SK-N-SH (cell line): ENCODE data around the gene CDK15. TPM values are rescaled to one million over a fixed set of nuclear protein-coding genes. Genes with fewer than 3 reads are reported as not detected.

Experiments
- CTCF ChIA-PET: fragments of 300-600, 350-600 bp; formaldehyde crosslinking; extraction: SDS; loops from one replicate; lab custom pipeline; 2021; lab: Yijun Ruan, JAX
- POLR2A ChIA-PET: fragments of 350-600 bp; sonication (Branson Sonifier 250); formaldehyde crosslinking; extraction: SDS; loops from one replicate; lab custom pipeline; 2020; ENCODE audit warnings: antibody characterized with exemption, inconsistent platforms; lab: Yijun Ruan, JAX
- DNase-seq: peaks from one replicate; pipeline ENCODE4 v3.0.0; 2012
- H2AFZ ChIP-seq: fragments of 200-600 bp; sonication (generic); 2 replicates; pipeline ENCODE4 v1.8.1; 2016; ENCODE audit warnings: antibody characterized with exemption, mild to moderate bottlenecking, low read depth
- H3F3A ChIP-seq: fragments of 200-600 bp; sonication (generic); replicated peaks from 2 replicates; pipeline ENCODE3; 2016; ENCODE audit warnings: antibody characterized with exemption, mild to moderate bottlenecking; ENCODE audit not compliant: insufficient read depth
- H3K27ac ChIP-seq, 2 experiments: fragments of 200-500 bp in 1 of 2; fragments of 200-600 bp in 1 of 2; sonication (Bioruptor generic) in 1 of 2; sonication (generic), shearing (Covaris generic) in 1 of 2; 2 replicates each; pipeline versions ENCODE4 v1.5.1 to v1.6.1; 2014 to 2016; ENCODE audit warnings: low read depth in 2 of 2, inconsistent platforms in 1 of 2, low read length in 1 of 2, mild to moderate bottlenecking in 1 of 2, mixed read lengths in 1 of 2
- H3K27me3 ChIP-seq: fragments of 200-600 bp; sonication (generic), shearing (Covaris generic); 2 replicates; pipeline ENCODE4 v1.6.1; 2016; ENCODE audit warnings: mixed run types; ENCODE audit not compliant: insufficient read depth
- H3K36me3 ChIP-seq, 2 experiments: fragments of 200-500 bp in 1 of 2; fragments of 200-600 bp in 1 of 2; sonication (Bioruptor generic) in 1 of 2; sonication (generic) in 1 of 2; replicated peaks in 1 of 2; 2 replicates each; pipeline versions ENCODE3 to v1.5.1; 2014 to 2016; ENCODE audit warnings: low read length in 1 of 2, mild to moderate bottlenecking in 1 of 2; ENCODE audit not compliant: insufficient read depth in 2 of 2, control insufficient read depth in 1 of 2
- H3K4me1 ChIP-seq, 2 experiments: fragments of 200-500 bp in 1 of 2; fragments of 200-600 bp in 1 of 2; sonication (Bioruptor generic) in 1 of 2; sonication (generic), shearing (Covaris generic) in 1 of 2; 2 replicates each; pipeline versions ENCODE4 v1.5.1 to v1.6.1; 2014 to 2016; ENCODE audit warnings: low read depth in 1 of 2, low read length in 1 of 2, mixed run types in 1 of 2; ENCODE audit not compliant: insufficient read depth in 2 of 2, control insufficient read depth in 1 of 2
- H3K4me2 ChIP-seq: fragments of 200-600 bp; sonication (generic), shearing (Covaris generic); 2 replicates; pipeline ENCODE4 v1.6.1; 2017; ENCODE audit warnings: mixed run types
- H3K4me3 ChIP-seq, 2 experiments: fragments of 200-500 bp in 1 of 2; fragments of 200-600 bp in 1 of 2; sonication (Bioruptor generic) in 1 of 2; sonication (generic), shearing (Covaris generic) in 1 of 2; 2 replicates each; pipeline versions ENCODE4 v1.5.1 to v1.8.1; 2014 to 2016; ENCODE audit warnings: low read depth in 2 of 2, inconsistent platforms in 1 of 2, low read length in 1 of 2, mild to moderate bottlenecking in 1 of 2, mixed read lengths in 1 of 2, moderate library complexity in 1 of 2
- H3K79me2 ChIP-seq: fragments of 200-600 bp; sonication (generic); 2 replicates; pipeline ENCODE4 v1.8.1; 2017; ENCODE audit warnings: mild to moderate bottlenecking; ENCODE audit not compliant: insufficient read depth
- H3K9ac ChIP-seq: fragments of 200-600 bp; sonication (generic); 2 replicates; pipeline ENCODE4 v1.6.1; 2017; ENCODE audit warnings: mixed run types
- H3K9me2 ChIP-seq: fragments of 200-600 bp; sonication (generic); 2 replicates; pipeline ENCODE4 v1.6.1; 2017; ENCODE audit warnings: mixed run types
- H3K9me3 ChIP-seq: fragments of 200-600 bp; sonication (generic); 2 replicates; pipeline ENCODE4 v1.6.1; 2017; ENCODE audit warnings: mixed run types, mild to moderate bottlenecking, moderate library complexity
- H4K20me1 ChIP-seq: fragments of 200-600 bp; sonication (generic); 2 replicates; pipeline ENCODE4 v1.6.1; 2017; ENCODE audit warnings: mild to moderate bottlenecking, mixed run types; ENCODE audit not compliant: insufficient read depth
- FOSL2 ChIP-seq: IDR thresholded peaks from 2 replicates; pipeline ENCODE4 v1.4.0; 2012; ENCODE audit warnings: low read depth, mild to moderate bottlenecking, moderate library complexity, borderline replicate concordance
- MEF2A ChIP-seq: IDR thresholded peaks from 2 replicates; pipeline ENCODE4 v1.4.0; 2012; ENCODE audit warnings: low read depth, borderline replicate concordance
- MXI1 ChIP-seq: IDR thresholded peaks from 2 replicates; pipeline ENCODE4 v1.6.1; 2012; ENCODE audit warnings: mild to moderate bottlenecking, low read depth, low read length, improper control_type of control experiment
- NRF1 ChIP-seq: IDR thresholded peaks from 2 replicates; pipeline ENCODE4 v1.6.1; 2012; ENCODE audit warnings: low read depth, mild to moderate bottlenecking, low read length
- RCOR1 ChIP-seq: fragments of 150-350 bp; IDR thresholded peaks from 2 replicates; pipeline ENCODE4 v1.6.1; 2017; ENCODE audit warnings: antibody characterized with exemption, low read length
- YY1 ChIP-seq: IDR thresholded peaks from 2 replicates; pipeline ENCODE4 v1.4.0; 2012; ENCODE audit warnings: low read depth, mild to moderate bottlenecking
- WGBS: methylation state at CpG from one replicate; pipeline ENCODE4 v1.1.6; 2017; ENCODE audit warnings: low lambda C conversion rate; 5-methylcytosine and 5-hydroxymethylcytosine counted together
- polyA plus RNA-seq, 3 experiments: library from polyadenylated mRNA; depleted of rRNA; stranded (reverse); fragments of >200 nt; gene quantifications; 2 replicates each; pipeline ENCODE4 v1.2.3, GENCODE V29; 2012
- TF ChIP-seq, protein P1 (sequence below): IDR thresholded peaks from 2 replicates; pipeline ENCODE4 v1.6.1; 2012; ENCODE audit warnings: mild to moderate bottlenecking, low read depth, low read length, moderate library complexity
- TF ChIP-seq, protein P2 (sequence below): IDR thresholded peaks from 2 replicates; pipeline ENCODE4 v1.4.0; 2012; ENCODE audit warnings: low read depth, borderline replicate concordance
- TF ChIP-seq, protein P3 (sequence below): fragments of 150-350 bp; IDR thresholded peaks from 2 replicates; pipeline ENCODE4 v1.6.1; 2016; ENCODE audit warnings: mild to moderate bottlenecking, low read depth, low read length
- TF ChIP-seq, protein P4 (sequence below): fragments of 150-350 bp; IDR thresholded peaks from 2 replicates; pipeline ENCODE4 v1.6.1; 2017; ENCODE audit warnings: antibody characterized with exemption, low read length, low read depth, borderline replicate concordance
- TF ChIP-seq, protein P5 (sequence below): IDR thresholded peaks from 2 replicates; pipeline ENCODE4 v1.4.0; 2012; ENCODE audit warnings: low read depth, borderline replicate concordance

The CDK15 gene
- polyA plus RNA-seq, 1 of the 3 experiments (the other 2 are of a cell fraction): 1.8 TPM

DNA sequence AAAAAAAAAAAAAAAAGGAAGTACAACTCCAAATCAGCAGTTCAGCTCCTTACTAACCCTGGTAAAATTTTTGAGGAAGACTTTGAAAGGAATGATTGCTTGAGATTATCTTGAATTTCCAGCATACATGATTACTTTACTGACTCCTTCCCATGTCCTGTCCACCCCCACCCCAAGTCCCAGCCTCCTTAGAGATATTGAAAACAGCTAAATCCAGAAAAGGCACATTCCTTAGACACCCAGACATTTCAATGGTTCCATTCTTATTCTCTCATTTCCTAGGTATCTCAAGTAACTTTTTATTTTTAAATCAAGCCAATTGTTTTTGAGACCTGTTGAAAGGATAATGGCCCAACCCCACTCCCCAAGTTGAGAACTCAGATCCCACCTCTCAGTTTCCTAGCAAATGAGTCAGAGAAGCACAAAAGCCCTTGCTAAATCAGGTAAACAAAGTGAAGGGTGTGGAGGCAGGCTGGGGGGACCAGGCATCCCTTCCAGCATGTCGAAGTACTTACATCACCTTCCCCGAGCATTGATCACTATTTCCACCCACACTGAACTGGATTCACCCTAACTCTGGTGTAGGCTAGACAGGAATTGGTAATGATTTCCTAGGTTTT lies 131.9 kb downstream of the CDK15 start (continued):
- TF ChIP-seq FOSL2: no peak

DNA sequence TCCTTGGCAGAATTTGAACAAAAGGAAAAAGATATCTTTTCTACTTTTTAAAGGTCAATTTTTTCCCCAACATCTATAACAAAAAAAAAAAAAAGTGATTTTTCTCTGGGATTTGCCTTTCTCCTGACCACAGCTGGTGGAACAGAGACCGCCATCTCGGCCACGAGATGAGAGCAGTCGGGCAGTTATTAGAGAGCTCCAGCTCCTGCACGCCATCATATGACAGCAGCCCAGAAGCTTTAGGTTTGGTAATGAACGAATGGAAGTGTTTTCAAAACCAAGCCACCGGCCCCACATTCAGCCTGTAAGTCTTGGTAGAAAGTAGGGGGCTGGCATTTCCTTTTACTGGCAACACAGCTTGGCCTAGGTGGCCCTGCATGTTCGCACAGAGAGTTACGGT lies 132.4 kb downstream of the CDK15 start:
- 86% methylated on average over 9 of the region's 9 CpGs for WGBS
- TF ChIP-seq, protein P1, sequence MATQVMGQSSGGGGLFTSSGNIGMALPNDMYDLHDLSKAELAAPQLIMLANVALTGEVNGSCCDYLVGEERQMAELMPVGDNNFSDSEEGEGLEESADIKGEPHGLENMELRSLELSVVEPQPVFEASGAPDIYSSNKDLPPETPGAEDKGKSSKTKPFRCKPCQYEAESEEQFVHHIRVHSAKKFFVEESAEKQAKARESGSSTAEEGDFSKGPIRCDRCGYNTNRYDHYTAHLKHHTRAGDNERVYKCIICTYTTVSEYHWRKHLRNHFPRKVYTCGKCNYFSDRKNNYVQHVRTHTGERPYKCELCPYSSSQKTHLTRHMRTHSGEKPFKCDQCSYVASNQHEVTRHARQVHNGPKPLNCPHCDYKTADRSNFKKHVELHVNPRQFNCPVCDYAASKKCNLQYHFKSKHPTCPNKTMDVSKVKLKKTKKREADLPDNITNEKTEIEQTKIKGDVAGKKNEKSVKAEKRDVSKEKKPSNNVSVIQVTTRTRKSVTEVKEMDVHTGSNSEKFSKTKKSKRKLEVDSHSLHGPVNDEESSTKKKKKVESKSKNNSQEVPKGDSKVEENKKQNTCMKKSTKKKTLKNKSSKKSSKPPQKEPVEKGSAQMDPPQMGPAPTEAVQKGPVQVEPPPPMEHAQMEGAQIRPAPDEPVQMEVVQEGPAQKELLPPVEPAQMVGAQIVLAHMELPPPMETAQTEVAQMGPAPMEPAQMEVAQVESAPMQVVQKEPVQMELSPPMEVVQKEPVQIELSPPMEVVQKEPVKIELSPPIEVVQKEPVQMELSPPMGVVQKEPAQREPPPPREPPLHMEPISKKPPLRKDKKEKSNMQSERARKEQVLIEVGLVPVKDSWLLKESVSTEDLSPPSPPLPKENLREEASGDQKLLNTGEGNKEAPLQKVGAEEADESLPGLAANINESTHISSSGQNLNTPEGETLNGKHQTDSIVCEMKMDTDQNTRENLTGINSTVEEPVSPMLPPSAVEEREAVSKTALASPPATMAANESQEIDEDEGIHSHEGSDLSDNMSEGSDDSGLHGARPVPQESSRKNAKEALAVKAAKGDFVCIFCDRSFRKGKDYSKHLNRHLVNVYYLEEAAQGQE: no peak
- no peak for TF ChIP-seq YY1
- TF ChIP-seq, protein P2, sequence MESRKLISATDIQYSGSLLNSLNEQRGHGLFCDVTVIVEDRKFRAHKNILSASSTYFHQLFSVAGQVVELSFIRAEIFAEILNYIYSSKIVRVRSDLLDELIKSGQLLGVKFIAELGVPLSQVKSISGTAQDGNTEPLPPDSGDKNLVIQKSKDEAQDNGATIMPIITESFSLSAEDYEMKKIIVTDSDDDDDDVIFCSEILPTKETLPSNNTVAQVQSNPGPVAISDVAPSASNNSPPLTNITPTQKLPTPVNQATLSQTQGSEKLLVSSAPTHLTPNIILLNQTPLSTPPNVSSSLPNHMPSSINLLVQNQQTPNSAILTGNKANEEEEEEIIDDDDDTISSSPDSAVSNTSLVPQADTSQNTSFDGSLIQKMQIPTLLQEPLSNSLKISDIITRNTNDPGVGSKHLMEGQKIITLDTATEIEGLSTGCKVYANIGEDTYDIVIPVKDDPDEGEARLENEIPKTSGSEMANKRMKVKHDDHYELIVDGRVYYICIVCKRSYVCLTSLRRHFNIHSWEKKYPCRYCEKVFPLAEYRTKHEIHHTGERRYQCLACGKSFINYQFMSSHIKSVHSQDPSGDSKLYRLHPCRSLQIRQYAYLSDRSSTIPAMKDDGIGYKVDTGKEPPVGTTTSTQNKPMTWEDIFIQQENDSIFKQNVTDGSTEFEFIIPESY: no peak
- TF ChIP-seq, protein P3, sequence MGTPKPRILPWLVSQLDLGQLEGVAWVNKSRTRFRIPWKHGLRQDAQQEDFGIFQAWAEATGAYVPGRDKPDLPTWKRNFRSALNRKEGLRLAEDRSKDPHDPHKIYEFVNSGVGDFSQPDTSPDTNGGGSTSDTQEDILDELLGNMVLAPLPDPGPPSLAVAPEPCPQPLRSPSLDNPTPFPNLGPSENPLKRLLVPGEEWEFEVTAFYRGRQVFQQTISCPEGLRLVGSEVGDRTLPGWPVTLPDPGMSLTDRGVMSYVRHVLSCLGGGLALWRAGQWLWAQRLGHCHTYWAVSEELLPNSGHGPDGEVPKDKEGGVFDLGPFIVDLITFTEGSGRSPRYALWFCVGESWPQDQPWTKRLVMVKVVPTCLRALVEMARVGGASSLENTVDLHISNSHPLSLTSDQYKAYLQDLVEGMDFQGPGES: no peak
- TF ChIP-seq, protein P4, sequence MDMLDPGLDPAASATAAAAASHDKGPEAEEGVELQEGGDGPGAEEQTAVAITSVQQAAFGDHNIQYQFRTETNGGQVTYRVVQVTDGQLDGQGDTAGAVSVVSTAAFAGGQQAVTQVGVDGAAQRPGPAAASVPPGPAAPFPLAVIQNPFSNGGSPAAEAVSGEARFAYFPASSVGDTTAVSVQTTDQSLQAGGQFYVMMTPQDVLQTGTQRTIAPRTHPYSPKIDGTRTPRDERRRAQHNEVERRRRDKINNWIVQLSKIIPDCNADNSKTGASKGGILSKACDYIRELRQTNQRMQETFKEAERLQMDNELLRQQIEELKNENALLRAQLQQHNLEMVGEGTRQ: no peak
- TF ChIP-seq MXI1: no peak
- TF ChIP-seq MEF2A: no peak
- TF ChIP-seq RCOR1: no peak
- TF ChIP-seq NRF1: no peak
- TF ChIP-seq, protein P5, sequence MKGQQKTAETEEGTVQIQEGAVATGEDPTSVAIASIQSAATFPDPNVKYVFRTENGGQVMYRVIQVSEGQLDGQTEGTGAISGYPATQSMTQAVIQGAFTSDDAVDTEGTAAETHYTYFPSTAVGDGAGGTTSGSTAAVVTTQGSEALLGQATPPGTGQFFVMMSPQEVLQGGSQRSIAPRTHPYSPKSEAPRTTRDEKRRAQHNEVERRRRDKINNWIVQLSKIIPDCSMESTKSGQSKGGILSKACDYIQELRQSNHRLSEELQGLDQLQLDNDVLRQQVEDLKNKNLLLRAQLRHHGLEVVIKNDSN: no peak
- H3K36me3 ChIP-seq: no peaks in the 10 kb centered on the region
- H3K9me2 ChIP-seq: no peaks in the 10 kb centered on the region
- H3K4me2 ChIP-seq: peak overlapping the region; percentile 32; the same call in 1 of the 2 replicates
- no peaks in the 10 kb centered on the region for H3K27me3 ChIP-seq
- H2AFZ ChIP-seq: no peak overlapping the region
- peaks cover 6 to 21% of the 10 kb centered on the region in 2 experiments; a peak in 2 of 4 replicates for H3K4me1 ChIP-seq
- POLR2A ChIA-PET: no interaction called here
- no peak overlapping the region for H3K9ac ChIP-seq
- H3K4me3 ChIP-seq: no peak overlapping the region
- no peak overlapping the region for H3K27ac ChIP-seq
- H3F3A ChIP-seq: no peaks in the 10 kb centered on the region
- H3K79me2 ChIP-seq: no peaks in the 10 kb centered on the region
- DNase-seq: no peak
- H3K9me3 ChIP-seq: no peaks in the 10 kb centered on the region
- H4K20me1 ChIP-seq: no peaks in the 10 kb centered on the region
- CTCF ChIA-PET: interaction anchor here (0.6 kb wide), 1 partner anchor 239 kb away, joined by 3 read pairs; no protein-coding TSS in a partner anchor
